GM12892 (cell line): Measurements from ENCODE around the gene COG3.

Experiments
- POLR2A ChIP-seq: IDR thresholded peaks from 2 replicates; pipeline ENCODE4 v1.6.1; 2011; ENCODE audit warnings: low read depth, low read length, control low read depth
- TAF1 ChIP-seq: IDR thresholded peaks from 2 replicates; pipeline ENCODE4 v1.6.1; 2011; ENCODE audit warnings: low read depth, mild to moderate bottlenecking, control low read depth, low read length, borderline replicate concordance

DNA sequence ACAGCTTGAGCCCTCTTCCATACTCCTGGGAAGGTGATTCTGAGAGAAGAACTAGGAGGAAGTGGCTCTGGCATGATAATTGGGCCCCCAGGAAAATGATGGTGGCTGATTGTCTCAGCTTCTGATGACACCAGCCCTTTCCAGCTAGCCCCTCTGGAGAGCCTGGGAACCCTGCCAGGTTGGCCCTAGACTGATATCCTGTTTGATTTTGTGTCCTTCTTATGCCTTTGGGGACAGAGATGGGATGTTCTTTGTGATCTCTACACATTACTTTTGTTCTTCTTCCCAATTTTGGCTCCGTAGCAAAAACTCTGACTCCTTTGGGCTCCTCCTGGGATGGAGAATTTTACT lies 111.1 kb downstream of the COG3 start:
- TF ChIP-seq POLR2A: no peak
- TF ChIP-seq TAF1: no peak
